ENCODE data around the gene ZMAT3.
"Not testable (repeated sequence)": the region's sequence is repeated elsewhere in the genome, so short reads cannot be mapped to it uniquely, and the experiment has no call there.

ZMAT3 gene

DNA sequence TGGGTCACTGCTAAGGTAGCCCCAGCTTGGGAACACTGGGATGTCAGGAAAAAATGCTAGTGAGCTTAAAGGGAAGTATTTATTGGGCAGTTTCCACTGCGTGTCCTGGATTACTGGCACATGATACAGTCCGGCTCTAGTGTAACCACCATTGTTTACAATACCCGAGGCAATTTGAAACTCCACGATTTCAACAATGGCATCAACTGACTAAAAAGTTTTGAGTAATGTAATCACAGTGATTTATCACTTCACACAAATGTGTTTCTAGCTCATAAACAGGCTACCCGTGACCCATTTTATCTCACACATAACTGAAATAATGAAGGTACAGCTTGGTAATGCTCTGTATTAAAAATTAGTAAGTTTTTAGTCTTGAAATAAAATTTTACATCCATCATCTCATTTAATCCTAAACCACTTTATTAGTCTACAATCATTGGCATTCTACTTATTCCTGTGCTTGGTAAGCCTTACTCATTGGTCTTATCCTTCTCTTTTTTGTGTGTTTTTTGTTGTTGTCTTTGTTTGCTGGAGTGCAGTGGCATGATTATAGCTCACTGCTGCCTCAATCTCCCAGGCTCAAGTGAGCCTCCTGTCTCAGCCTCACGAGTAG is 7.6 kb downstream of the ZMAT3 start:
- Histone ChIP-seq H3K27ac (ENCODE audit: low read length) (no peak overlapping the region), H2AFZ (ENCODE audit: low read length) (no peak overlapping the region), H3K9me3 (replicated peaks; ENCODE audit: insufficient read depth, low read length) (no peaks in the 10 kb centered on the region), H3K9me2 (replicated peaks; ENCODE audit: insufficient read depth, low read length) (no peaks in the 10 kb centered on the region), H3K36me3 (replicated peaks; ENCODE audit: insufficient read depth, low read length) (no peaks in the 10 kb centered on the region), H3K4me3 (ENCODE audit: low read length) (no peak overlapping the region), H3K4me1 (ENCODE audit: low read length) (no peaks in the 10 kb centered on the region), H3K79me2 (ENCODE audit: low read length) (no peaks in the 10 kb centered on the region), H3K4me2 (ENCODE audit: low read depth, low read length) (no peak overlapping the region), H3K27me3 (replicated peaks; ENCODE audit: insufficient read depth, low read length) (no peaks in the 10 kb centered on the region), H4K20me1 (ENCODE audit: insufficient read depth, low read length) (no peaks in the 10 kb centered on the region), H3F3A (ENCODE audit: insufficient read depth, low read length) (no peaks in the 10 kb centered on the region), H3K9ac (ENCODE audit: low read length) (no peak overlapping the region)
- no peak for DNase-seq
- no peak for TF ChIP-seq EZH2 (optimal IDR thresholded peaks at IDR 0.05; ENCODE audit: low read depth, low read length)
- no peak for TF ChIP-seq CTCF (IDR thresholded peaks at IDR 0.05; ENCODE audit: low read length)
- no peak for TF ChIP-seq EZH2phosphoT487 (IDR thresholded peaks at IDR 0.05; ENCODE audit: low read length)

- H3F3A ChIP-seq (ENCODE audit: insufficient read depth, low read length): no peaks in the 10 kb centered on the region
- H3K36me3 ChIP-seq (replicated peaks; ENCODE audit: insufficient read depth, low read length): no peaks in the 10 kb centered on the region
- no peaks in the 10 kb centered on the region for H3K27me3 ChIP-seq (replicated peaks; ENCODE audit: insufficient read depth, low read length)
- TF ChIP-seq CTCF (IDR thresholded peaks at IDR 0.05; ENCODE audit: low read length): no peak
- no peaks in the 10 kb centered on the region for H3K4me1 ChIP-seq (ENCODE audit: low read length)
- no peaks in the 10 kb centered on the region for H3K9me3 ChIP-seq (replicated peaks; ENCODE audit: insufficient read depth, low read length)
- H4K20me1 ChIP-seq (ENCODE audit: insufficient read depth, low read length): no peaks in the 10 kb centered on the region
- H3K4me3 ChIP-seq (ENCODE audit: low read length): no peak overlapping the region
- no peak overlapping the region for H3K9ac ChIP-seq (ENCODE audit: low read length)
- H3K4me2 ChIP-seq (ENCODE audit: low read depth, low read length): no peak overlapping the region
- no peaks in the 10 kb centered on the region for H3K79me2 ChIP-seq (ENCODE audit: low read length)
- no peak overlapping the region for H2AFZ ChIP-seq (ENCODE audit: low read length)
- no peak for DNase-seq
- H3K27ac ChIP-seq (ENCODE audit: low read length): no peak overlapping the region
- no peaks in the 10 kb centered on the region for H3K9me2 ChIP-seq (replicated peaks; ENCODE audit: insufficient read depth, low read length)
These were observed 15.3 kb downstream of the ZMAT3 start for GRCh38 chr3:179056326-179056725.

GRCh38 chr3:179054565-179054964 is 17.0 kb downstream of the ZMAT3 start:
- H3K36me3 ChIP-seq (replicated peaks; ENCODE audit: insufficient read depth, low read length); H3K9me3 ChIP-seq (replicated peaks; ENCODE audit: insufficient read depth, low read length); H3K4me1 ChIP-seq (ENCODE audit: low read length); H3K27ac ChIP-seq (ENCODE audit: low read length); H3K9me2 ChIP-seq (replicated peaks; ENCODE audit: insufficient read depth, low read length); DNase-seq; H3K79me2 ChIP-seq (ENCODE audit: low read length); H3K27me3 ChIP-seq (replicated peaks; ENCODE audit: insufficient read depth, low read length); H3F3A ChIP-seq (ENCODE audit: insufficient read depth, low read length); H3K4me2 ChIP-seq (ENCODE audit: low read depth, low read length); H2AFZ ChIP-seq (ENCODE audit: low read length); H3K9ac ChIP-seq (ENCODE audit: low read length); H4K20me1 ChIP-seq (ENCODE audit: insufficient read depth, low read length); H3K4me3 ChIP-seq (ENCODE audit: low read length): not testable (repeated sequence)

DNA sequence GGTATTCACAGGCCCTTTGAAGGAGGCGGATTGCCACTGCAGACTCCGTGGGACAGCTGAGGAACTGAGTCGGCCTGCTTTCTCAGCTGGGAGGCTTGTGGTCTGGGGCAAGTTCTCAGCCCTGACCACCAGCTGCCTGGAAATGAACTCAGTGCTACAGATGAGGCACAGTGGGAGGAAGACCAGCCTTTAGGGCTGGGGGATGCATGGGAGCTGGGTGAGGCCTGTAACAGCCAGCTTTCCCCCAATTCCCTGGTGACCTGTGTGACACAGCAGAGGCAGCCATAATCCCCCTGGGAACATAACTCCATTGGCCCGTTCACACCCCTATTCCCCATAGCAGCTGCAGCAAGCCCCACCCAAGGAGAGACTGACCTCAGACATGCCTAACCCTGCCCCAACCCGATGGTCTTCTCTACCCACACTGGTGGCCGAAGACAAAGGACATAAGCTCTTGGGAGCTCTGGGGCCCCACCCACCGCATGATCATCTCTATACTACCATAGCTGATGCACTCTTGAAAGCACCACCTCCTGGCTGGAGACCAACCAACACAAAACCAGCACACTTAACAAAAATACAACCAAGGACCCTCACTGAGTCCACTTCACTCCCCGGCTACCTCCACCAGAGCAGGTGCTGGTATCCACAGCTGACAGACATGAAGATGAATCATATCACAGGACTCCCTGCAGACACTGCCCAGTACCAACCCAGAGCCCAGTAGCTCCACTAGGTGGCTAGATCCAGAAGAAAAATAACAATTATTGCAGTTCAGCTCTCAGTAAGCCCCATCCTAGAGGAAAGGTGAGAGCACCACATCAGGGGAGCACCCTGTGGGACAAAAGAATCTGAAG is 24.9 kb downstream of the ZMAT3 start:
- no peak overlapping the region for H3K27ac ChIP-seq (ENCODE audit: low read length)
- H3K9ac ChIP-seq (ENCODE audit: low read length): no peak overlapping the region
- H2AFZ ChIP-seq (ENCODE audit: low read length): no peak overlapping the region
- no peaks in the 10 kb centered on the region for H3K36me3 ChIP-seq (replicated peaks; ENCODE audit: insufficient read depth, low read length)
- no peaks in the 10 kb centered on the region for H3F3A ChIP-seq (ENCODE audit: insufficient read depth, low read length)
- no peaks in the 10 kb centered on the region for H4K20me1 ChIP-seq (ENCODE audit: insufficient read depth, low read length)
- no peak overlapping the region for H3K4me3 ChIP-seq (ENCODE audit: low read length)
- no peak overlapping the region for H3K4me2 ChIP-seq (ENCODE audit: low read depth, low read length)
- no peaks in the 10 kb centered on the region for H3K9me3 ChIP-seq (replicated peaks; ENCODE audit: insufficient read depth, low read length)
- no peaks in the 10 kb centered on the region for H3K4me1 ChIP-seq (ENCODE audit: low read length)
- H3K79me2 ChIP-seq (ENCODE audit: low read length): no peaks in the 10 kb centered on the region
- no peak for TF ChIP-seq EZH2phosphoT487 (IDR thresholded peaks at IDR 0.05; ENCODE audit: low read length)
- no peak for TF ChIP-seq EZH2 (optimal IDR thresholded peaks at IDR 0.05; ENCODE audit: low read depth, low read length)
- TF ChIP-seq CTCF (IDR thresholded peaks at IDR 0.05; ENCODE audit: low read length): no peak
- no peak for DNase-seq
- no peaks in the 10 kb centered on the region for H3K27me3 ChIP-seq (replicated peaks; ENCODE audit: insufficient read depth, low read length)
- no peaks in the 10 kb centered on the region for H3K9me2 ChIP-seq (replicated peaks; ENCODE audit: insufficient read depth, low read length)

Data from MM.1S (cell line).